ENCODE measurements around the gene TRMT61A.

Gene TRMT61A

GRCh38 chr14:103496776-103497175, 32.2 kb upstream of the TRMT61A start:
- Histone ChIP-seq H3K36me3 (ENCODE audit: control insufficient read depth in 2 of 2, insufficient read depth in 2 of 2, low read length in 2 of 2) (peaks cover 38 to 42% of the 10 kb centered on the region in 2 donors), H3K4me1 (ENCODE audit: control insufficient read depth in 2 of 2, insufficient read depth in 2 of 2, low read length in 2 of 2) (peaks cover 0 to 6% of the 10 kb centered on the region in 2 donors), H3K27ac (ENCODE audit: low read depth in 2 of 2, low read length in 2 of 2) (no peak overlapping the region), H3K27me3 (ENCODE audit: control insufficient read depth in 2 of 2, insufficient read depth in 2 of 2, low read length in 2 of 2) (no peaks in the 10 kb centered on the region), H3K9ac (ENCODE audit: low read depth in 1 of 2, low read length in 2 of 2) (no peak overlapping the region), H3K4me3 (ENCODE audit: low read length in 2 of 2) (no peak overlapping the region), H3K9me3 (ENCODE audit: control insufficient read depth in 2 of 2, low read length in 2 of 2) (no peaks in the 10 kb centered on the region)

DNA sequence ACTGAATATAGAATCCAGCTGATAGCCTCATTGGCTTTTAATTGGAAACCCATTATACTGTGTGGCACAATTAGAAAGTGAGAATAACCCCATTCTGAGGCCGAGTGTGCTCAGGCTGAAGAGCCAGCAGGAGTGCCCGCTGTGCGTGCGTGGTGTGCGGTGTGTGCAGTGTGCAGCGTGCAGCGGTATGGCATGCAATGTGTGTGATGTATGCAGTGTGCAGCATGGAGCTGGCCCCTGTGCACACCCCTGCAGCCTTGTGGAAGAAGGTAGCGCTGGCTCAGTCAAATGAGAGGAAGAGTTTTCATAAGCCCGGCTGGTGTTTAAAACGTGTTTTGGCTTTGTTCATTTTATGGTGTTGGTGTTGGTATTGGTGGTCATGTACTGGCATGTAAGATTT, 29.3 kb upstream of the TRMT61A start:
- no peaks in the 10 kb centered on the region for H3K27me3 ChIP-seq (ENCODE audit: control insufficient read depth in 2 of 2, insufficient read depth in 2 of 2, low read length in 2 of 2)
- no peak overlapping the region for H3K4me3 ChIP-seq (ENCODE audit: low read length in 2 of 2)
- H3K9ac ChIP-seq (ENCODE audit: low read depth in 1 of 2, low read length in 2 of 2) = no peak overlapping the region
- H3K9me3 ChIP-seq (ENCODE audit: control insufficient read depth in 2 of 2, low read length in 2 of 2) = no peaks in the 10 kb centered on the region
- peaks cover 53 to 57% of the 10 kb centered on the region in 2 donors for H3K36me3 ChIP-seq (ENCODE audit: control insufficient read depth in 2 of 2, insufficient read depth in 2 of 2, low read length in 2 of 2)
- peaks cover 0 to 6% of the 10 kb centered on the region in 2 donors for H3K4me1 ChIP-seq (ENCODE audit: control insufficient read depth in 2 of 2, insufficient read depth in 2 of 2, low read length in 2 of 2)
- H3K27ac ChIP-seq (ENCODE audit: low read depth in 2 of 2, low read length in 2 of 2) = no peak overlapping the region

- H3K4me3 ChIP-seq (ENCODE audit: low read length in 2 of 2) = no peak overlapping the region
- peaks cover 53 to 57% of the 10 kb centered on the region in 2 donors for H3K36me3 ChIP-seq (ENCODE audit: control insufficient read depth in 2 of 2, insufficient read depth in 2 of 2, low read length in 2 of 2)
- H3K9ac ChIP-seq (ENCODE audit: low read depth in 1 of 2, low read length in 2 of 2) = peak overlapping the region in 1 of 2 donors; percentile 7
- no peaks in the 10 kb centered on the region for H3K27me3 ChIP-seq (ENCODE audit: control insufficient read depth in 2 of 2, insufficient read depth in 2 of 2, low read length in 2 of 2)
- no peak overlapping the region for H3K27ac ChIP-seq (ENCODE audit: low read depth in 2 of 2, low read length in 2 of 2)
- peaks cover 0 to 6% of the 10 kb centered on the region in 2 donors for H3K4me1 ChIP-seq (ENCODE audit: control insufficient read depth in 2 of 2, insufficient read depth in 2 of 2, low read length in 2 of 2)
- H3K9me3 ChIP-seq (ENCODE audit: control insufficient read depth in 2 of 2, low read length in 2 of 2) = no peaks in the 10 kb centered on the region
These were observed 28.6 kb upstream of the TRMT61A start for GRCh38 chr14:103500148-103500990.

DNA sequence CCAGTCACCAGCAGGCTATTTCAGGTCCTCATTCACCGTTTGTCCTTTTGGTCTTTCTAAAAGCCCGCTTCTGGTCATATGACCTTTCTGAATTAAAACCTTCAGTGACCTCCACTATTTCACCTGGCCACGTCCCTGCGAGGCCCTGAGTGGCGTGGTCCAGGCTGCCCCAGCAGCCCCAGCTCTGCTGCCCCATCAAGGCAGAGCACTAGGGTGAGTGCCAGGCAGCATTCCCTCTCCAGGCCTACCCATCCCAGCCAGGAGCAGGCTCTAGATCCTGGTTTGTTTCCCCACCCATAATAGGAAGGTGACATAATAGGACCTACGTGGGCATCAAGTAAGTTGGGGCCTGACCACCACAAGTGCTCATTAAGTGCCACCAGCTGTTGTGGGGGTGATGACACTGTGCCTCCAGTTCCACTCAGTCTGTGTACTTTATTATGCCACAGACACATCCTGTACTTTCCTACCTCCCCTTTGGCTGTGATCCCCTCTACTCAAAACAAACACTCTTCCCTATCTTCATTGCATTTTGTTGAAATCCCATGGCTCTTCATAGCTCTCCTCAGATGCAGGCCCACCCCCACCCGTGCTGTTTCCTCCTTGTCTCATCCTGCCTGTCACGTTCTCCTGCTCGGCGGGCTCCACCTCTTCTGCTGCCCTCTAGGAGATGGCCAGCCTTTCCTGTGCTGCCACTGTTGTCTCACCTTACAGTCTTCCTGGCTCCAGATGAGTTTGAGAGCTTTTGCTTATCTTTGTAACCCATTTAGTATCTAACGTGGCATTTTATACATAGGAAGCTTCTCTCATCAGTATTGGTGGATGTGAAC, 27.7 kb upstream of the TRMT61A start:
- Histone ChIP-seq H3K9me3 (ENCODE audit: control insufficient read depth in 2 of 2, low read length in 2 of 2) (no peaks in the 10 kb centered on the region), H3K4me1 (ENCODE audit: control insufficient read depth in 2 of 2, insufficient read depth in 2 of 2, low read length in 2 of 2) (peaks cover 0 to 6% of the 10 kb centered on the region in 2 donors), H3K9ac (ENCODE audit: low read depth in 1 of 2, low read length in 2 of 2) (no peak overlapping the region), H3K27ac (ENCODE audit: low read depth in 2 of 2, low read length in 2 of 2) (no peak overlapping the region), H3K4me3 (ENCODE audit: low read length in 2 of 2) (no peak overlapping the region), H3K36me3 (ENCODE audit: control insufficient read depth in 2 of 2, insufficient read depth in 2 of 2, low read length in 2 of 2) (peaks cover 48 to 54% of the 10 kb centered on the region in 2 donors), H3K27me3 (ENCODE audit: control insufficient read depth in 2 of 2, insufficient read depth in 2 of 2, low read length in 2 of 2) (no peaks in the 10 kb centered on the region)

DNA sequence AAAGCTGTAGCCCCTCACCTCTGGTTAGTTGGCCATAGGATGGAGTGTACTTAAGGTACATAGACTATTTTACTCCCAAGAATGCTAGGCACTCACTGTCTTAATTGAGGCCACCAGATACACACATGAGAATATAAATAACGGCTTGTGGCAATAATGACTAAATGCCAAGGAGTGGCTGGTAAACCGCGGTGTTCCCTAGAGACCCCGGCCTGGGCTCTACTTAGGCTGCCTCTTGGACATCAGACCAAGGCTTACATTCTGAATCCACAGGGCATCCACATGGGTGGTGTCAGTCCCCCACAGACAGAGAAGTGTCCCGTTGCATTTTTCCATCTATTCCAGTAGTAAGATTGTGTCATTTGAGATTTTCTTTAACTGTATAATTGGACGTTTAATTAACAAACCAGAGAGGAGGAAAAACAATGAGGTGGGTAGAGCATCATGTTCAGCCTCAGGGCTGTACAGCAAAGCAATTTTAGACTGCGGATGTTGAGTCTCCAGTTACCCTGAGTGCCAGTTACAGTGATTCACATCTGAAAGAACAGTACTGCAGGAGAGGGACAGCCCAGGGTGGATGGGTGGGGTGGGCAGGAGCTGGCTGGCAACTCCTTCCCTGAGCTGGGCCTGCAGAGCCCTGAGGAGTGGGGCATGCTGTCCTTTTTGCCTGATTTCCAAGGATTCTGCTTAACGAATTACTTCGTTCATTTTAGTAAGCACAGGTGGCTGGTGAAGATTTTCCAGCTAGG, 26.9 kb upstream of the TRMT61A start:
- peaks cover 0 to 6% of the 10 kb centered on the region in 2 donors for H3K4me1 ChIP-seq (ENCODE audit: control insufficient read depth in 2 of 2, insufficient read depth in 2 of 2, low read length in 2 of 2)
- H3K36me3 ChIP-seq (ENCODE audit: control insufficient read depth in 2 of 2, insufficient read depth in 2 of 2, low read length in 2 of 2) = peaks cover 48 to 52% of the 10 kb centered on the region in 2 donors
- no peak overlapping the region for H3K9ac ChIP-seq (ENCODE audit: low read depth in 1 of 2, low read length in 2 of 2)
- no peaks in the 10 kb centered on the region for H3K27me3 ChIP-seq (ENCODE audit: control insufficient read depth in 2 of 2, insufficient read depth in 2 of 2, low read length in 2 of 2)
- no peak overlapping the region for H3K4me3 ChIP-seq (ENCODE audit: low read length in 2 of 2)
- no peaks in the 10 kb centered on the region for H3K9me3 ChIP-seq (ENCODE audit: control insufficient read depth in 2 of 2, low read length in 2 of 2)
- H3K27ac ChIP-seq (ENCODE audit: low read depth in 2 of 2, low read length in 2 of 2) = no peak overlapping the region

GRCh38 chr14:103502877-103503276, 26.1 kb upstream of the TRMT61A start:
- H3K27me3 ChIP-seq (ENCODE audit: control insufficient read depth in 2 of 2, insufficient read depth in 2 of 2, low read length in 2 of 2) = no peaks in the 10 kb centered on the region
- peaks cover 0 to 6% of the 10 kb centered on the region in 2 donors for H3K4me1 ChIP-seq (ENCODE audit: control insufficient read depth in 2 of 2, insufficient read depth in 2 of 2, low read length in 2 of 2)
- no peak overlapping the region for H3K27ac ChIP-seq (ENCODE audit: low read depth in 2 of 2, low read length in 2 of 2)
- H3K9ac ChIP-seq (ENCODE audit: low read depth in 1 of 2, low read length in 2 of 2) = no peak overlapping the region
- H3K9me3 ChIP-seq (ENCODE audit: control insufficient read depth in 2 of 2, low read length in 2 of 2) = no peaks in the 10 kb centered on the region
- no peak overlapping the region for H3K4me3 ChIP-seq (ENCODE audit: low read length in 2 of 2)
- peaks cover 48 to 54% of the 10 kb centered on the region in 2 donors for H3K36me3 ChIP-seq (ENCODE audit: control insufficient read depth in 2 of 2, insufficient read depth in 2 of 2, low read length in 2 of 2)

GRCh38 chr14:103503296-103503695, 25.7 kb upstream of the TRMT61A start:
- no peaks in the 10 kb centered on the region for H3K9me3 ChIP-seq (ENCODE audit: control insufficient read depth in 2 of 2, low read length in 2 of 2)
- peaks cover 0 to 6% of the 10 kb centered on the region in 2 donors for H3K4me1 ChIP-seq (ENCODE audit: control insufficient read depth in 2 of 2, insufficient read depth in 2 of 2, low read length in 2 of 2)
- no peak overlapping the region for H3K9ac ChIP-seq (ENCODE audit: low read depth in 1 of 2, low read length in 2 of 2)
- peaks cover 48 to 54% of the 10 kb centered on the region in 2 donors for H3K36me3 ChIP-seq (ENCODE audit: control insufficient read depth in 2 of 2, insufficient read depth in 2 of 2, low read length in 2 of 2)
- H3K4me3 ChIP-seq (ENCODE audit: low read length in 2 of 2) = no peak overlapping the region
- H3K27me3 ChIP-seq (ENCODE audit: control insufficient read depth in 2 of 2, insufficient read depth in 2 of 2, low read length in 2 of 2) = no peaks in the 10 kb centered on the region
- no peak overlapping the region for H3K27ac ChIP-seq (ENCODE audit: low read depth in 2 of 2, low read length in 2 of 2)

- Histone ChIP-seq H3K36me3 (ENCODE audit: control insufficient read depth in 2 of 2, insufficient read depth in 2 of 2, low read length in 2 of 2) (peaks cover 56 to 63% of the 10 kb centered on the region in 2 donors), H3K27me3 (ENCODE audit: control insufficient read depth in 2 of 2, insufficient read depth in 2 of 2, low read length in 2 of 2) (no peaks in the 10 kb centered on the region)
These were observed 23.9 kb upstream of the TRMT61A start for GRCh38 chr14:103504991-103505565.

GRCh38 chr14:103507751-103508150, 21.2 kb upstream of the TRMT61A start:
- H3K9ac ChIP-seq (ENCODE audit: low read depth in 1 of 2, low read length in 2 of 2) = no peak overlapping the region
- peaks cover 5% of the 10 kb centered on the region in 2 donors for H3K4me1 ChIP-seq (ENCODE audit: control insufficient read depth in 2 of 2, insufficient read depth in 2 of 2, low read length in 2 of 2)
- no peaks in the 10 kb centered on the region for H3K27me3 ChIP-seq (ENCODE audit: control insufficient read depth in 2 of 2, insufficient read depth in 2 of 2, low read length in 2 of 2)
- no peak overlapping the region for H3K27ac ChIP-seq (ENCODE audit: low read depth in 2 of 2, low read length in 2 of 2)
- H3K36me3 ChIP-seq (ENCODE audit: control insufficient read depth in 2 of 2, insufficient read depth in 2 of 2, low read length in 2 of 2) = peaks cover 40 to 45% of the 10 kb centered on the region in 2 donors
- no peak overlapping the region for H3K4me3 ChIP-seq (ENCODE audit: low read length in 2 of 2)
- no peaks in the 10 kb centered on the region for H3K9me3 ChIP-seq (ENCODE audit: control insufficient read depth in 2 of 2, low read length in 2 of 2)

More at GRCh38 chr14:103504991-103505565, 23.9 kb upstream of the TRMT61A start:
- Histone ChIP-seq H3K4me1 (ENCODE audit: control insufficient read depth in 2 of 2, insufficient read depth in 2 of 2, low read length in 2 of 2) (peaks cover 0 to 3% of the 10 kb centered on the region in 2 donors), H3K9me3 (ENCODE audit: control insufficient read depth in 2 of 2, low read length in 2 of 2) (no peaks in the 10 kb centered on the region), H3K4me3 (ENCODE audit: low read length in 2 of 2) (no peak overlapping the region), H3K9ac (ENCODE audit: low read depth in 1 of 2, low read length in 2 of 2) (no peak overlapping the region), H3K27ac (ENCODE audit: low read depth in 2 of 2, low read length in 2 of 2) (no peak overlapping the region)

Data from mucosa of rectum (tissue), 2 donors.